Spleen (tissue), 11 donors: ENCODE results near the gene FBN1. TPM values are rescaled to one million over a fixed set of nuclear protein-coding genes. Genes with fewer than 3 reads are reported as not detected.

ENCODE experiments used
- DNase-seq: peaks from one replicate; pipeline ENCODE4 v3.0.0-alpha.2; 2020
- H3K27ac ChIP-seq, 8 donors: fragments of 200-600 bp; sonication (generic) in 7 of 8; 1 replicate in 4 of 8; 2 replicates in 4 of 8; pipeline versions ENCODE4 v1.5.0 to v1.8.0; 2016 to 2021; ENCODE audit warnings: inconsistent platforms in 4 of 8, mild to moderate bottlenecking in 4 of 8, moderate library complexity in 1 of 8
- H3K27me3 ChIP-seq, 7 donors: fragments of 200-600 bp; sonication (generic) in 6 of 7; replicated peaks in 1 of 7; 1 replicate in 4 of 7; 2 replicates in 3 of 7; pipeline versions ENCODE4 v1.5.0 to v1.8.0; 2016 to 2021; ENCODE audit warnings: inconsistent platforms in 3 of 7, mild to moderate bottlenecking in 1 of 7
- H3K36me3 ChIP-seq, 6 donors: fragments of 200-600 bp; sonication (generic) in 5 of 6; 1 replicate in 4 of 6; 2 replicates in 2 of 6; pipeline versions ENCODE4 v1.5.0 to v1.8.0; 2016 to 2021; ENCODE audit warnings: inconsistent platforms in 2 of 6
- H3K4me1 ChIP-seq, 6 donors: fragments of 200-600 bp; sonication (generic) in 5 of 6; 1 replicate in 3 of 6; 2 replicates in 3 of 6; pipeline versions ENCODE4 v1.5.0 to v1.8.0; 2016 to 2021; ENCODE audit warnings: inconsistent platforms in 3 of 6
- H3K4me3 ChIP-seq, 8 donors: fragments of 200-600 bp; sonication (generic) in 7 of 8; 1 replicate in 4 of 8; 2 replicates in 4 of 8; pipeline versions ENCODE4 v1.5.0 to v1.8.0; 2016 to 2021; ENCODE audit warnings: inconsistent platforms in 4 of 8, mild to moderate bottlenecking in 4 of 8, moderate library complexity in 2 of 8
- H3K9me3 ChIP-seq, 8 donors: fragments of 200-600 bp; sonication (generic) in 7 of 8; 1 replicate in 4 of 8; 2 replicates in 4 of 8; pipeline versions ENCODE4 v1.5.0 to v1.8.0; 2016 to 2021; ENCODE audit warnings: inconsistent platforms in 4 of 8
- POLR2A ChIP-seq, 3 donors: fragments of 450-650 bp; IDR thresholded peaks; one replicate each; pipeline ENCODE4 v1.5.1; 2017; ENCODE audit warnings: antibody characterized with exemption in 3 of 3, mild to moderate bottlenecking in 1 of 3
- POLR2AphosphoS5 ChIP-seq, 3 donors: sonication (generic); formaldehyde crosslinking; IDR thresholded peaks; one replicate each; pipeline ENCODE4 v1.5.1; 2017; ENCODE audit warnings: antibody characterized with exemption in 3 of 3
- WGBS, 5 donors: extraction: QIAGEN DNeasy Blood & Tissue Kit in 3 of 5; methylation state at CpG; one replicate each; pipeline versions ENCODE4 v1.1.5 to v1.1.7; 2013 to 2018; 5-methylcytosine and 5-hydroxymethylcytosine counted together
- intact Hi-C: fragments of 100-400 bp; cut with DNase I; formaldehyde crosslinking; loops from one replicate; pipeline ENCODE4 v1.15.0; 2023; ENCODE audit warnings: low total_unique reads
- polyA plus RNA-seq, 3 donors: library from polyadenylated mRNA; stranded (reverse); fragments of 200-250 nt; gene quantifications; one replicate each; pipeline ENCODE4 v1.2.1, GENCODE V29; 2013
- total RNA-seq, 7 donors: library from RNA; depleted of rRNA in 3 of 7; stranded (reverse); fragments of >200 nt in 3 of 7; fragmentation: NEBNext Ultra II Directional in 4 of 7; extraction: Animal tissue kit (Norgen Biotek cat#: 25700) in 4 of 7; gene quantifications; one replicate each; pipeline versions ENCODE4 v1.1.0 to v1.2.1, GENCODE V29; 2016 to 2021
- TF ChIP-seq, protein P1 (sequence below), 11 experiments: fragments of 200-600 bp in 7 of 11; fragments of 450-650 bp in 4 of 11; sonication (generic) in 4 of 11; IDR thresholded peaks in 8 of 11; conservative IDR thresholded peaks in 3 of 11; 1 replicate in 7 of 11; 2 replicates in 4 of 11; pipeline versions ENCODE4 v1.4.0 to v1.8.0; 2016 to 2021; ENCODE audit warnings: antibody characterized with exemption in 11 of 11, inconsistent platforms in 4 of 11, mild to moderate bottlenecking in 1 of 11
- donor health status: healthy with polysubstance abuse.
- donor health status: DM: no; HTN: no; CAD: no; lungs with moderate emphysema.
- donor health status: DM: no; HTN: no; CAD: no.
- donor health status: Bipolar disorder and iron deficiency.
- donor health status: healthy.
- donor health status: DM: no; HTN: no; CAD: no.
- donor health status: DM: yes; HTN: yes; CAD: no.

The FBN1 gene
- total and polyA plus RNA-seq, 10 donors = 3.2 to 139 (median 45.4) TPM

DNA sequence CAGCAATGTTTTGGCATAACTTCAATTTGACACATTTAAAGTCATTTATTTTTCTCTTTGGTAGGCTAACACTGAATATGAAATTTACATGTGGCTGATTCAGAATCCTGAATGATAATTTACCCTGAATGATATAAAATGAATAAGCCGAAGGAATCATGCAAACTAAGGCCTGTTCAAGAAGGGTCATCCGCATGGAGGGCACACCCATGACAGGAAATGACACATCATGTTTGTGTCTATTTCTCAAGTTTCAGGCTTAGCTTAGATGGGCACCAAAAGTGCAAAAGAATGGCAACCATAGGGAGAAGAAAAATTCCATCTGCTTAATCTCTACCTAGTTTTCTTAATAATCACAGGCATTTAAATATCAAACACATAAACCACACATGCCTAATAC, 172.8 kb downstream of the FBN1 start:
- Histone ChIP-seq H3K27me3 (no peaks in the 10 kb centered on the region), H3K36me3 (peaks cover 0 to 63% (median 5%) of the 10 kb centered on the region in 6 donors), H3K27ac (no peak overlapping the region), H3K4me3 (no peak overlapping the region), H3K9me3 (no peaks in the 10 kb centered on the region), H3K4me1 (peaks cover 0 to 4% (median 0%) of the 10 kb centered on the region in 6 donors)
- no peak for DNase-seq
- intact Hi-C loops = no loop called here
- whole genome bisulfite sequencing, 5 donors = 55 to 76% (median 59%) methylated on average over 2 of the region's 2 CpGs
- TF ChIP-seq, protein P1, sequence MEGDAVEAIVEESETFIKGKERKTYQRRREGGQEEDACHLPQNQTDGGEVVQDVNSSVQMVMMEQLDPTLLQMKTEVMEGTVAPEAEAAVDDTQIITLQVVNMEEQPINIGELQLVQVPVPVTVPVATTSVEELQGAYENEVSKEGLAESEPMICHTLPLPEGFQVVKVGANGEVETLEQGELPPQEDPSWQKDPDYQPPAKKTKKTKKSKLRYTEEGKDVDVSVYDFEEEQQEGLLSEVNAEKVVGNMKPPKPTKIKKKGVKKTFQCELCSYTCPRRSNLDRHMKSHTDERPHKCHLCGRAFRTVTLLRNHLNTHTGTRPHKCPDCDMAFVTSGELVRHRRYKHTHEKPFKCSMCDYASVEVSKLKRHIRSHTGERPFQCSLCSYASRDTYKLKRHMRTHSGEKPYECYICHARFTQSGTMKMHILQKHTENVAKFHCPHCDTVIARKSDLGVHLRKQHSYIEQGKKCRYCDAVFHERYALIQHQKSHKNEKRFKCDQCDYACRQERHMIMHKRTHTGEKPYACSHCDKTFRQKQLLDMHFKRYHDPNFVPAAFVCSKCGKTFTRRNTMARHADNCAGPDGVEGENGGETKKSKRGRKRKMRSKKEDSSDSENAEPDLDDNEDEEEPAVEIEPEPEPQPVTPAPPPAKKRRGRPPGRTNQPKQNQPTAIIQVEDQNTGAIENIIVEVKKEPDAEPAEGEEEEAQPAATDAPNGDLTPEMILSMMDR (IDR thresholded peaks at IDR 0.05 in 8 of 11, conservative IDR thresholded peaks at IDR 0.05 in 3 of 11) = no peak
- TF ChIP-seq POLR2A (IDR thresholded peaks at IDR 0.05) (no peak), POLR2AphosphoS5 (IDR thresholded peaks at IDR 0.05) (no peak)

DNA sequence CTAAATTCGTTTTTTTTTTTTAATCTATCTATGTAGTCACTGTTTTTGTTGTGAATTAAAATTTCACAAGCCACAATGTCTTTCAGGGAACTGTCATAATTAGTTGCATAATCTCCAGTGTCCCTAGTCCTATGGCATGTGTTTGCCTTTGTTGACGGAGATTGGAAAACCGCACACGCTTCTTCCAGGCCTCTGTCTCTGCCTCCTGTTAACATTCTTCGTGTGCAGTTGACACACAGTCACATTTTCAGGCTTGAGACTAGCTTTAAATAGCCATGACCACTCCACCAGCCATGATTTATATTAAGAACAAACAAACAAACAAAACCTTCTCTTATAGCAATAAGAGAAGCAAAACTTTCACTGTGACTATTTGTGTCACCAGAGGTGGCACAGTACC, 174.4 kb downstream of the FBN1 start:
- WGBS, 5 donors = 87 to 90% (median 88%) methylated on average over 5 of the region's 5 CpGs
- intact Hi-C loops = no loop called here
- no peaks in the 10 kb centered on the region for H3K9me3 ChIP-seq
- H3K27me3 ChIP-seq = no peaks in the 10 kb centered on the region
- DNase-seq = no peak
- peaks cover 0 to 77% (median 11%) of the 10 kb centered on the region in 6 donors for H3K36me3 ChIP-seq
- no peak overlapping the region for H3K4me3 ChIP-seq
- no peak overlapping the region for H3K27ac ChIP-seq
- TF ChIP-seq, protein P1 (IDR thresholded peaks at IDR 0.05 in 8 of 11, conservative IDR thresholded peaks at IDR 0.05 in 3 of 11) = no peak
- TF ChIP-seq POLR2AphosphoS5 (IDR thresholded peaks at IDR 0.05) (no peak), POLR2A (IDR thresholded peaks at IDR 0.05) (no peak)
- H3K4me1 ChIP-seq = peaks cover 0 to 4% (median 0%) of the 10 kb centered on the region in 6 donors

DNA sequence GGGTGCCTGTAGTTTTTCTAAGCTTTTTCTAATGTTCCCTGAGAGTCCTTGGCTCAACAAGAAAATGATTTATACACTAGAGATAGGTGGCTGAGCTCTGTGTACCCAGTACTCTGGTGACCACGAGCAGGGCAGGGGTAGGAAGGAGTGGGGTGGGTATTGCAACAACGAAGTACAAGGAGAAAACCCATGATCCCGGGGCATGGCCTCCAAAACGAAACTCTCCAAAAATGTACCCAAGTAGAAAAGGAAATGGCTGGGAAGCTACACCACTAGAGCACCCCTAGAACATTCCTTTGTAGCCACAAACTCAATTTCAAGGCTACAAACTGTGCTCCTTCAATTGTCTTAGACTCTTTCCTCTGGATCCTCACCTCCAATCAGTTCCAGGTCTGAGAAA, 175.4 kb downstream of the FBN1 start:
- DNase-seq = no peak
- peak overlapping the region in 5 of 8 donors; percentile 11 to 41 (median 21) for H3K27ac ChIP-seq
- H3K36me3 ChIP-seq = peaks cover 0 to 86% (median 13%) of the 10 kb centered on the region in 6 donors
- TF ChIP-seq, protein P1 (IDR thresholded peaks at IDR 0.05 in 8 of 11, conservative IDR thresholded peaks at IDR 0.05 in 3 of 11) = no peak
- TF ChIP-seq POLR2AphosphoS5 (IDR thresholded peaks at IDR 0.05) (no peak), POLR2A (IDR thresholded peaks at IDR 0.05) (no peak)
- intact Hi-C loops = no loop called here
- H3K9me3 ChIP-seq = no peaks in the 10 kb centered on the region
- no peaks in the 10 kb centered on the region for H3K27me3 ChIP-seq
- 73 to 89% (median 83%) methylated on average over 4 of the region's 4 CpGs for WGBS, 5 donors
- no peak overlapping the region for H3K4me3 ChIP-seq
- H3K4me1 ChIP-seq = peaks cover 0 to 4% (median 0%) of the 10 kb centered on the region in 6 donors

DNA sequence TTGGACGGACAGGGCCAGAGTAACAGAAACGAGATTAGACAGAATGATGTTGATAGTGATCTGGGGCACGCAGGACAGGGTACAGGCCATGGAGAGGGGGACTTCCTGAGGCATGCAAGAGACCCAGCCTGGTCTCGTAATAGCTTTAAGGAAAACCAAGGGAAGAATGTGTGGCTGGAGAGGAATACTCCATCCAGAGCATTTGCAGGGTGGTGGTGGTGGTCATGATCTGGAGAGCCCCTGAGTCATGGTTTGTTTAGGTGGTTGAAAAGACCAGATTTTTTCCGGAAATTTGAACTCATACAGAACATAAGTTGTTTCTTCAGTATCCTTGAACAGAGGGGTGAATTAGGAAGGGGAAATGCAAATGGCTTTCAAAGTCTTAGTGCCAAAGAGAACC, 175.8 kb downstream of the FBN1 start:
- Histone ChIP-seq H3K36me3 (peaks cover 0 to 91% (median 16%) of the 10 kb centered on the region in 6 donors), H3K4me1 (peaks cover 0 to 4% (median 0%) of the 10 kb centered on the region in 6 donors), H3K27ac (peak overlapping the region in 5 of 8 donors; percentile 11 to 41 (median 21)), H3K9me3 (no peaks in the 10 kb centered on the region), H3K27me3 (no peaks in the 10 kb centered on the region), H3K4me3 (no peak overlapping the region)
- intact Hi-C loops = no loop called here
- TF ChIP-seq POLR2A (IDR thresholded peaks at IDR 0.05) (no peak), POLR2AphosphoS5 (IDR thresholded peaks at IDR 0.05) (no peak)
- TF ChIP-seq, protein P1 (IDR thresholded peaks at IDR 0.05 in 8 of 11, conservative IDR thresholded peaks at IDR 0.05 in 3 of 11) = no peak
- DNase-seq = no peak
- WGBS, 5 donors = 81 to 85% (median 84%) methylated on average over 5 of the region's 5 CpGs
